ENCODE data around the gene CORO1C.

- TF ChIP-seq CTCF (IDR thresholded peaks at IDR 0.05 in 4 of 5, conservative IDR thresholded peaks at IDR 0.05 in 1 of 5) (no peak), POLR2A (IDR thresholded peaks at IDR 0.05) (no peak)
Measured at GRCh38 chr12:108602209-108602705, 129.1 kb downstream of the CORO1C start.
